Stimulated activated CD4-positive, alpha-beta T cell treated with anti-CD3 and anti-CD28 coated beads, Interleukin-15, amount 100 ng/mL, for 24 hours (primary cell): ENCODE data around the gene EXOG.

ENCODE experiments used
- DNase-seq: peaks from one replicate; pipeline ENCODE4 v3.0.0-alpha.2; 2020

EXOG gene

DNA sequence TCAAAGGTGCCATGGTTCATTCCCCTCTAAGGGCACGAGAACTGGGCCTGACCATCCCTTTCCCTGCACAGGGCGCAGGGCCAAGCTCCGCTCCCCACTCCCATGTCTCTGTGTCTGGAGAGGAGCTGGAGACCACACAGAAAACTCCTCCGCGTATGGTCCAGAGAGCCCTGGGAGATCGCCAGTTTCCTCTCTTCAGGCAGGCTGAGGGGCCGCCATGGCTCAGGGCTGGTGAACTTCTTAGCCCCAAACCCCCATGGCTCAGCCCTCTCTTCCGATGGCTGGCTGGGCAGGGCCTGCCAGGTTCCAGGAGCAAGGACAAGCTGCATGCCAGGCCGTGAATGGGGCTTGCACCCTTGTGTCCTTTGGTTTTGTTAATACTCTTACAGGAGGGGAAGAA is 52.9 kb downstream of the EXOG start:
- DNase-seq, result no peak

GRCh38 chr3:38549486-38549885 is 53.3 kb downstream of the EXOG start:
- DNase-seq, result no peak

GRCh38 chr3:38549957-38550840 is 54.1 kb downstream of the EXOG start:
- DNase-seq, result no peak

DNA sequence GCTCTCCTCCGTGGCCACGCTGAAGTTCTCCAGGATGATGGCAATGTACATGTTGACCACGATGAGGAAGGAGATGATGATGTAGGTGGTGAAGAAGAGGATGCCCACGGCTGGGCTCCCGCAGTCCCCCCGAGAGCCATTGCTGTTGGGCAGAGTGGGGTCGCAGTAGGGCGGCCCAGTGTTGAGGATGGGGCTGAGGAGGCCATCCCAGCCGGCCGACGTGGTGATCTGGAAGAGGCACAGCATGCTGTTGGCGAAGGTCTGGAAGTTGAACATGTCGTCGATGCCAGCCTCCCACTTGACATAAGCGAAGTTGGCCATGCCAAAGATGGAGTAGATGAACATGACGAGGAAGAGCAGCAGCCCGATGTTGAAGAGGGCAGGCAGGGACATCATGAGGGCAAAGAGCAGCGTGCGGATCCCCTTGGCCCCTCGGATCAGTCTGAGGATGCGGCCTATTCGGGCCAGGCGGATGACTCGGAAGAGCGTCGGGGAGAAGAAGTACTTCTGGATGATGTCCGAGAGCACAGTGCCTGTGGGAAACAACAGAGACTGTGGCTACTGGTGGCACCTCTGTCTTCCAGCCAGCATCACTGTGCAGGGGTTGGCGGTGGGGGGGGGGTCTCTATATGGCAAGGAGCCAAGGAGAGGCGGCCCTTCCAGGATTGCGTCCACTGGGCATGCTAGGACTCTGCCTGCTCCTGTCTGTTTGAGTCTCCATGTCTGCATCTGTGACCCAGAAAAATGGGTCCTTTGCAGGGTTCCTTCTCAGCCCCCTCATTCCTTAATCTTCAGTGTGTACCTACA is 55.1 kb downstream of the EXOG start:
- no peak for DNase-seq

DNA sequence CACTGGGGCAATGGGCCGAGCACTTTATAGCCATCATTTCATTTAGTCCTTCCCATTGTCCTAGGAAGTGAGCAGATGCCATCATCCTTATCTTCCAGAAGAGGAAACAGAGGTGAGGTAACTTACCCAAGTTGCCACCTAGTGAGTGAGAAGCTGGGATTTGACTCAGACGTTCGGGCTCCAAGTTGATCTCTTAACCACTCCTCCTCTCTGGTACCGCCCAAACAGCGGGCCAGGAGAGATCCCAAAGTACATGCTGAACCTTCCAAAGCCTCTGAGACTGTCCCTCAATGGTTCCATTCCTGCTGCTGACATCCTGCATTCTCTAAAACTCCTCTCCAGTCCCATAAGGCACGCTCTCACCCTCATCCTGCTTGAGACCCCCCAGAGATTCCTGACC is 56.2 kb downstream of the EXOG start:
- DNase-seq, result no peak

DNA sequence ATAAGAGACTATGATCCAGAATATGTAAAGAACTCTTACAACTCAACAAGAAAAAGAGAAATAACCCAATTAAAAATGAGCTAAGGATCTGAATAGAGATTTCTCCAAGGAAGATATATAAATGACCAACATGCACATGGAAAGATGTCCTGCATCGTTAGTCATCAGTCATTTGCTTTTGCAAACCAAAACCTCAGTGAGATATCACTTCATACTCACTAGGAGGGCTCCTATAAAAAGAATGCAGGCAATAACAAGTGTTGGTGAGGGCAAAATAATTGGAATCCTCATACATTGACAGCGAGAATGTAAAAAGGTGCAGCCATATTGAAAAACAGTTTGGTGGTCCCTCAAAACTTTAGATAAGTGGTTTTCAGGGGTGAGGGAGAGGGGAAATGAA is 56.9 kb downstream of the EXOG start:
- DNase-seq, result no peak

DNA sequence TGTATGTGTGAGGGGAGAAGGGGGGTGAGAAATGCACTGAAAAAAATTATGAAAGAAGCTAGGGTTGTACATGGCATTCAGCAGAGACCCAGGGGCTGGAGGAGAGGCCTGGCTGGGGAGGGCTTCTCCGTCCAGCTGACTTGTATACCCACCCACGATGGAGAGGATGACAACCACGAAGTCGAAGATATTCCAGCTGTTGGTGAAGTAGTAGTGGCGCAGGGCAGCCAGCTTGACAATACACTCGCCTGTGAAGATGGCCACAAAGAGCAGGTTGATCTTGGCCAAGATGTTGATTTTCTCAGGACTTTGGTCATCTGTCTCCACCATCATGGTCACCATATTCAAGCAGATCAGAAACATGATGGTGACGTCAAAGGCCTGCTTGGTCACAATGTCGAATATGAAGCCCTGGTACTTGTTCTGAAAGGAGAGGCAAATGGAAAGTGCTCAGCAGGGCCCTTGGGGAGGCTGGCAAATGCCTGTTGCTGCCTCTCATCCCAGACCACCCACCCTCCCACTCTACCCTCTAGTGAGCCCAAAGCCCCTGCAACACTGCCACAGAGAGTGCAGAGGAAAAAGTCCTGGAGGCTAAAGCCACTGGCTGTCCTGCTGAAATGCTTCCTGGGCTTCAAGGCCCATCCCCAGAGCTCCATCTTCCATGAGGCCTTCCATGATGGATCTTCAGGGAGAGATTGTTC is 58.1 kb downstream of the EXOG start:
- DNase-seq, result no peak

DNA sequence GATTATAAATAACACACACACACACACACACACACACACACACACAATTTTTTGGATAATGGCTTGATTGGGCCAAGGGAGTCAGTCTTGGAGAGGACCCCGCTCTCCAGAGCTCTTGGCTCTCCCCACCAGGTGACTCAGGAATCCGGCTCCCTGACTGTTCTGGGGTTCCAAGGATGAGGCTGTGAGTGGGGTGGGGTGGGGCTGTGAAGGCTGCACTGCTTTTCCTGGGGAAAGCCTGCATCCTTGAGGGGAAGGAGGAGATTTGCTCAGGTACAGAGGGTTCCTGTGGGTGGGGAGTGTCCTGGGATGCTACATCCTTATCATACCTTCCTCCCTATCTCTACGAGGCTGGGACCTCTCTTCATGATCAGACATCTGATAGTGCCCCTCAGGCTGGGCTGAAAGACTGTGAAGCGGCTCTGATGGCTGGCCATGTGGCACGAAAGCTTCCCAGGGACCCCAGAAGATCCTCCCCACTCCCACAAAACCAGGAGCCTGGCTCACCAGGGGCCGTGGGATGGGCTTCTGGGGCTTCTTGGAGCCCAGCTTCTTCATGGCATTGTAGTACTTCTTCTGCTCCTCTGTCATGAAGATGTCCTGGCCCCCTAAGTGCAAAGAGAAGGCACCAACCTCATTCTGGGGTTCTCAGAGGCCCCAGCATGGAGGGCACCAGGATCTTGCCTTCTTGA is 59.2 kb downstream of the EXOG start:
- no peak for DNase-seq

DNA sequence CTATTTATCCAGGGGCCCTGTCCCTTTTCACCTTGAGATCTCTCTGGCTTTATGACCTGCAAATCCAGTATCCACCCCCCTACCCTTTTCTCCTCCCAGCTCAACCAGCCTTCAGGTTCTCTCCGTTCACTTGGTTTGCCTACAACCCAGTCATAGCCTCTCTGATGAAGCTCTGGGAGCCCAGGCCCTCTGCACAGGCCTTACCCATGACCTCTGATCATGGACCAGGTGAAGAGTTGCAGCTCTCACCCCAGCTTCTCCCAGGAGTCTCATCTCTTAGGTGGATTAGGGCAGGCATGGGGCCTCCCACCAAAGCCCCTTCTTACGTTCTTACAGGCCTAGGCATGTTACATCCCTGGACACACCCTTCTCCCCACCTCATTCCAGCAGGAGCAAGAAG is 59.8 kb downstream of the EXOG start:
- DNase-seq, result no peak

- no peak for DNase-seq
Observed at GRCh38 chr3:38556640-38557358, 60.7 kb downstream of the EXOG start.

DNA sequence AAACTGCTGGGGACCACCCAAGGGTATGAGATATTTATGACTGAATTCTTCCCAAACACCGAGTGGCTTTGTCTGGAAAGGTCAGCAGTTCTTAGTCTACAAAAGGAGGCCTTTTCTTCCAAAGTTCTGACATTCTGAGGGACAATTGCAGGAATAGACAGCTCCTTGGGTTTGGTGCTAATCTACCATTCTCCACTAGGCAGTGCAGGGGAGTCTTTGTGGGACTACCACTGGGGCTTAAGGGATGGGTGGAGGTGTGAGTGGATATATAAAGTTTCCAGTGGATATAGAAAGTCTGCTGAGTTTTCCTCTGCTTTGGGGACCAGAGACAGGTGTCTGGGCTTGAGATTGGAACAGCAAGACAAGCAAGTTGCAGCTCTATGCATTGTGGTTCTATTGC is 62.7 kb downstream of the EXOG start:
- DNase-seq, result no peak

DNA sequence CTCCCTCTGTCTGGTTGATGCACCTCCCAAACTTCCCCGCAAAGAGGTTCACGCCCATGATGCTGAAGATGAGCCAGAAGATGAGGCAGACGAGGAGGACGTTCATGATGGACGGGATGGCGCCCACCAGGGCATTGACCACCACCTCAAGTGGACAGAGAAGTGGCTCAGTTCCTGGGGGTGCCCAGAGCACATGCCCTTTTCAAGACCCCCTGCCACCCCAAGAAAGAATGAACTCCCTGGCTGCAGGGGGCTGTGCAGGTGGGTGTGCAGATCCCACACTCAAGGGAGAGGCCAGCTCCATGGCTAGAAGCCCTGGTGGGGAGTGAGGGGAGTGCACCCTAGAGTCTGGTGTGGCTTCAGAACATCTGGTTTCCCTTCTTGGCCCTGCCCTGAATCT is 64.1 kb downstream of the EXOG start:
- DNase-seq, result no peak

- DNase-seq, result no peak
Observed at GRCh38 chr3:38560996-38561717, 65.0 kb downstream of the EXOG start.

- DNase-seq, result no peak
Observed at GRCh38 chr3:38561746-38562466, 65.8 kb downstream of the EXOG start.

GRCh38 chr3:38562467-38562925 is 66.4 kb downstream of the EXOG start:
- DNase-seq, result no peak

GRCh38 chr3:38563070-38563885 is 67.1 kb downstream of the EXOG start:
- DNase-seq, result no peak

DNA sequence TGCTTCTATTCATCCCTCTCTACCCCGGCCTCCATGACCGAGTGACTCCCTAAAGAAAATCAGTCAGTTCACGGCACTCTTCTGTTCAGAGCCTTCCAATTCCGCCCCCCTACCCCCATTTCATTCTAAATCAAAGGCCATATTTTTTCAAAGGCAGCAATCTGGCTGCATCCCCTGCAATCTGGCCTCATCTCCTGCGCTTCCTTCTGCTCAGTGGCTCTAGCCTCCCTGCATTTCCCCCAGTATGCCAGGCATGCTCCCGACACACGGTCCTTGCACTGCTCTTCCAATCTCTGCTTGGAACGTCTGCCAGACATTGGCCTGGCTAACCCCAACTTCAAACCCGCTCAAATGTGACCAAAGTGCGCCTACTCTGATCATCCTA is 67.7 kb downstream of the EXOG start:
- DNase-seq, result no peak

DNA sequence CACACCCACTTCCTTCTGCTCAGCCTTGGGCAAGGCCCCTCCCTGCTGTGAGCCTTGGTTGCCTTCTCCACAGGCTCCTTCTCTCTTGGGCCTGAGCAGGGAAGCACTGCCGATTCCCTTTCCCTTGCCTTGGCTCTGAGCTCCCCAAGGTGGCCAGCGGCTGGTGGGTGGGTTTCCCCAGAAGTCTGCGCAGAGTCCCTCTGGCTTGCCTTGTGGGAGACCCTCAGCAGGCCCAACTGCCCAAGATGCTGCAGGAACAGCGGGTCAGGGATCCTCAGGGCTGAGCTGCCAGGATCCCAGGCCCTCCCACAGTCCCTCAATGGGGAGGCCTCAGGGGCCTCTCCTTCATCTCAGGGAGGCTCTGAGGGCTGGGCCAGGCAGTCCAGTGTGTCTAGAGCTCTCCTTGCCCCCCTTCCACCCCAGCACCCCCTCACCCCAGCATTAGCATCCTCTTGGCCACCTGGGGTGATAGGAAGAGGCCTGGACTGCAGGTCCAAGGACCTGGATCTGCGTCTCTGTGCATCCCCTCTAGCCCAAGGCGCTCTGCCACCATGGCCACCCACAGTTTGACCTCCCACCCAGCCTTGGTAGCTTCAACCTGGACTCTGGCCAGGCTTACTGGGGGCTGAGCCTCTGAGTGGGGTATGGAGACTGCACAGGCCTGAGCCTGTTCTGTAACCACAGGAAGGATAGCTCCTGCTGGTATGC is 68.6 kb downstream of the EXOG start:
- DNase-seq, result no peak
